ENCODE measurements around the gene RAC2.
A peak's percentile ranks its signal among the peaks of the same experiment; 100 is the strongest.

Gene RAC2

GRCh38 chr22:37185646-37186227 is 58.3 kb downstream of the RAC2 start:
- no peak for DNase-seq

GRCh38 chr22:37184816-37185541 is 59.1 kb downstream of the RAC2 start:
- DNase-seq, result no peak

GRCh38 chr22:37184380-37184755 is 59.7 kb downstream of the RAC2 start:
- DNase-seq, result no peak

GRCh38 chr22:37183432-37184379 is 60.4 kb downstream of the RAC2 start:
- DNase-seq, result no peak

GRCh38 chr22:37182949-37183245 is 61.2 kb downstream of the RAC2 start:
- DNase-seq, result no peak

GRCh38 chr22:37182101-37182948 is 61.7 kb downstream of the RAC2 start:
- DNase-seq, result no peak

GRCh38 chr22:37181681-37182080 is 62.4 kb downstream of the RAC2 start:
- DNase-seq, result no peak

- DNase-seq, result no peak
Observed at GRCh38 chr22:37180531-37181231, 63.4 kb downstream of the RAC2 start.

GRCh38 chr22:37179622-37180420 is 64.2 kb downstream of the RAC2 start:
- DNase-seq, result no peak

GRCh38 chr22:37179126-37179470 is 65.0 kb downstream of the RAC2 start:
- DNase-seq, result no peak

GRCh38 chr22:37178350-37179125 is 65.5 kb downstream of the RAC2 start:
- peak; percentile 48 to 58 for DNase-seq

- no peak for DNase-seq
Observed at GRCh38 chr22:37177755-37178154, 66.3 kb downstream of the RAC2 start.

- DNase-seq, result no peak
Observed at GRCh38 chr22:37177221-37177620, 66.8 kb downstream of the RAC2 start.

- peak; percentile 61 to 63 for DNase-seq
Observed at GRCh38 chr22:37176464-37177061, 67.5 kb downstream of the RAC2 start.

- no peak for DNase-seq
Observed at GRCh38 chr22:37175414-37176281, 68.4 kb downstream of the RAC2 start.

Data from inflammatory macrophage treated with lipopolysaccharide for 1 hour (primary cell).